RCC 7860 (cell line): ENCODE measurements around the gene C19orf47.
A peak's percentile ranks its signal among the peaks of the same experiment; 100 is the strongest.

Experiments
- DNase-seq: peaks from one replicate; pipeline ENCODE4 v3.0.0-alpha.2; 2015; ENCODE audit warnings: low spot score
- FAIRE-seq: peaks from 2 replicates; lab custom pipeline; 2012; peaks lifted over from hg19 to GRCh38; lab: Jason Lieb, UNC

C19orf47 gene

DNA sequence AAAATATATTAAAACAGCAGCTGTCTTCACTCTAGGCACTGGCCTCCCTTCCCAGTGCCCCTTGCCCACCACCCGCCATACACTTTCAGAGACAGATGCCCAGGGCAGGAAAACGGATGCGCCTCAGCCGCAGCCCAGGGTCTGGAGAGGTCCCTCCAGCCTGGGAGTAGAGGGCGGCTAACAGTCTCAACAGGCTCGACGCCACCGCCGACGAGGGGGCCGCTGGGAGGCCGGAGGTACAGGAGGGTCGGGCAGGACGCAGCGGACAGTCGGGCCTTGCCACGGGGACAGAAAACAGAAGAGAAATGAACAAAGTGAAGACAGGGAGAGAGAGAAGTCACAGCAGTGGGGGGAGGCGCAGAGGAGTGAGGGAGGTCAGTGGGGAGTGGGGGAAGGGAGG, 27.1 kb downstream of the C19orf47 start:
- no peak for DNase-seq
- no peak for FAIRE-seq

- no peak for DNase-seq
- no peak for FAIRE-seq
These were observed 27.6 kb downstream of the C19orf47 start for GRCh38 chr19:40320558-40320935.

DNA sequence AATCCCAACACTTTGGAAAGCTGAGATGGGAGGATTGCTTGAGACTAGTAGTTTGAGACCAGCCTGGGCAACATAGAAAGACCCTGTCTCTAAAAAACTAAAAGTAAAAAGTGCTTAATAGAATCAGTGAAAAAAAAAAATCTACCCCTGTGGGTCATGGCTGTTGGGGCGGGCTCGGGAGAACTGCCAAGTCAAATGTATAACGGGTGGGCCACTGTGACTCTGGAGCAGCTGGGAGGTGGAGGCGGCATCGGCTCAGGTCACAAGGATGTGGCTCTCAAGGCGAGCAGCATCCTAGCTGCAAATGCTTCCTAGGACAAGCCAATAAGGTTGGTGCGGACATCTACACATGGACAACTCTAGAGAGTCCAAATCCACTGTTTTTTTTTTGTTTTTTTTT, 30.9 kb downstream of the C19orf47 start:
- FAIRE-seq (no peak), DNase-seq (no peak)

GRCh38 chr19:40315812-40316470, 32.3 kb downstream of the C19orf47 start:
- no peak for DNase-seq
- no peak for FAIRE-seq

- DNase-seq: no peak
- FAIRE-seq: no peak
These were observed 33.5 kb downstream of the C19orf47 start for GRCh38 chr19:40314656-40315055.

GRCh38 chr19:40313229-40313983, 34.8 kb downstream of the C19orf47 start:
- FAIRE-seq: no peak
- DNase-seq: no peak

- no peak for DNase-seq
These were observed 35.7 kb downstream of the C19orf47 start for GRCh38 chr19:40312533-40312932.

GRCh38 chr19:40309666-40310065, 38.5 kb downstream of the C19orf47 start:
- FAIRE-seq (no peak), DNase-seq (no peak)

More at GRCh38 chr19:40312533-40312932, 35.7 kb downstream of the C19orf47 start:
- FAIRE-seq: no peak

GRCh38 chr19:40305403-40305802, 42.8 kb downstream of the C19orf47 start:
- DNase-seq (peak; percentile 53), FAIRE-seq (peak; percentile 67)

- FAIRE-seq (no peak), DNase-seq (no peak)
These were observed 43.9 kb downstream of the C19orf47 start for GRCh38 chr19:40304306-40304705.

- DNase-seq: no peak
- FAIRE-seq: no peak
These were observed 44.4 kb downstream of the C19orf47 start for GRCh38 chr19:40303765-40304164.

GRCh38 chr19:40302224-40303011, 45.8 kb downstream of the C19orf47 start:
- no peak for FAIRE-seq
- no peak for DNase-seq

- DNase-seq (no peak), FAIRE-seq (no peak)
These were observed 47.5 kb downstream of the C19orf47 start for GRCh38 chr19:40300668-40301067.

DNA sequence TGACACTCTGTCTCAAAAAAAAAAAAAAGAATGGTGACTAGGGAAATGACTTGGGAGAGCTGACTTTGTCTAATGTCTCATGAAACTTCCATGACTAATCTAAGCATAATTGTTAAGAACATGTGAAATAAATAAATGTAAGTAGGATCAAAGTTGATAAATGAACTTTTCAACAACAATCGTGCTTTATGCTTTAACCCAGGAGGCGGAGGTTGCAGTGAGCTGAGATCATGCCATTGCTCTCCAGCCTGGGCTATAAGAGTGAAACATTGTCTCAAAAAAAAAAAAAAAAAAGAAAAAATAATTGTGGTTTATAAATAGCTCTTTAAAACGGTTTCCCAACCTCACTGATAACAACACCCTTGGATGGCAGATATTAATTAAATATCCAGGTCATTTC, 50.2 kb downstream of the C19orf47 start:
- DNase-seq (no peak), FAIRE-seq (no peak)

- FAIRE-seq (no peak), DNase-seq (no peak)
These were observed 53.6 kb downstream of the C19orf47 start for GRCh38 chr19:40294560-40294959.

DNA sequence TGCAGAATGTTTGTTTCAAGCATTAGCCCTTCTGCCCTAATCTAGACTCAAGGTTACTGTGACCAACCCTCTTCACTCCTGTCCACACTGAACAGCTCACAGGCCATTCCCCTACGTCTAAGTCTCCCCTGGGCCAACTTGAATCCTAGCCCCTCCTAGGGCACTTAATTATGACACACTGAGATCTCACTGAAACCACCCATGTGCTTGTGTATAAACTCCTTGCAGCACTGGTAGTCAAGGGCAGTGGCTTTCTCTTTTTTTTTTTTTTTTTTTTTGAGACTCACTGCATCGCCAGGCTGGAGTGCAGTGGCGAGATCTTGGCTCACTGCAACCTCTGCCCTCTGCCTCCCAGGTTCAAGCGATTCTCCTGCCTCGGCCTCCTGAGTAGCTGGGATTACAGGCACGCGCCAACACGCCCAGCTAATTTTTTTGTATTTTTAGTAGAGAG, 61.2 kb downstream of the C19orf47 start:
- no peak for DNase-seq
- FAIRE-seq: no peak

DNA sequence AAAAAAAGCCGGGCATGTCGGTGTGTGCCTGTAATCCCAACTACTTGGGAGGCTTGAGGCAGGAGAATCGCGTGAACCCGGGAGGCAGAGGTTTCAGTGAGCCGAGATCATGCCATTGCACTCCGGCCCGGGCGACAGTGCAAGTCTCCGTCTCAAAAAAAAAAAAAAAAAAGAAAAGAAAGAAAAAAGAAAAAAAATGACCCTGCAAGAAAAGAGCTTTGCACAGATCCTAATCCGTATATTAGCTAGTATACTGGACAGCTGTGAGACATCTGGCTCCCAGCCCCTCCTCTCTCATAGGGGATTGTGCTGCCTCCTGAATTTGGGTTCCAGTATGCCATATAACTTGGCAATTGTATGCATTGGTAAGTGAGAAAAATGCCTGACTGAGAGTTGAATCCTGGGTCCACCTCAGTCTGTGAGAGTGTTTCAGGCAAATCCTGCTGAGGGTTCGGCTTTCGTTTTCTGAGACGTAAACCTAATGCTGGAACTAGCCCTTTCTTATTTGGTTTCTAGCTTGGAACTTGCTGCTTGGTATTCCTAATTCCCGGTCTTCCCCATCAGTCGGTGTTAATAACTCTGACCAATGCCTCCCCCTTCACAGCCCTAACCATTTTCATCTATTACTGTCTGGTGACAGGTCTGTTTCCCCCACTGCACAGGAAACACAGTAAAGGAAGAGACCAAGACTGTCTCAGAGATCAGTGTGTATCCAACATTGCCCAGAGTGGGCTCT, 61.8 kb downstream of the C19orf47 start:
- DNase-seq: no peak
- no peak for FAIRE-seq

GRCh38 chr19:40285353-40286234, 62.6 kb downstream of the C19orf47 start:
- FAIRE-seq: peak; percentile 69

GRCh38 chr19:40284501-40285352, 63.5 kb downstream of the C19orf47 start, which contains the start of gene AKT2:
AKT2 (minus strand) TSS chr19:40285345; CDS start chr19:40265267, 20,078 bp downstream.
- DNase-seq: no peak
- FAIRE-seq: no peak

More at GRCh38 chr19:40285353-40286234, 62.6 kb downstream of the C19orf47 start:
- DNase-seq: peak; percentile 98
